GM21619 (cell line): Measurements from ENCODE around the gene HIRIP3.
"Not testable (repeated sequence)": the region's sequence is repeated elsewhere in the genome, so short reads cannot be mapped to it uniquely, and the experiment has no call there.

Experiments
- ATAC-seq: cut with Tn5 transposase; IDR thresholded peaks from one replicate; pipeline ENCODE4 v1.9.1; 2021; ENCODE audit not compliant: unreplicated experiment

Gene HIRIP3

GRCh38 chr16:29995324-29995910, at the start of gene HIRIP3:
HIRIP3 (minus strand) TSS chr16:29995617; CDS start chr16:29995605, 12 bp downstream.
- ATAC-seq = peak; percentile 46

DNA sequence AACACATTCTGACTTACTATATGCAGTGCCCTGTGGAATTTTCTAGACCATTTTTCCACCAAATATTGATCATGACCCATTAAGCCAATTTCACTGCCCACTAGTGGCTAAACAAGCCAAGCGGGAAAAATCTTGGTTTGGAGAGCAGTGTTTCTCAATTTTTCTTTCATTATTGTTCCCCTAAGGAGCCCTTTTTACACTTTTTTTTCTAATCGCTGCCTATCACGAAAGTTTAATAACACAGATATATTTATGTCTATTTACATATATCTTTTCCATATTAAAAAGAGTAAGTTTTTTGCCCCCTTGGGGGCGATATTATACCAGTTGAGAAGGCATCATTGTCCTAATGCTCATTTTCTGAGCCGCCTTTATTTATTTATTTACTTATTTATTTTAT, 46.4 kb upstream of the HIRIP3 start:
- ATAC-seq = no peak

GRCh38 chr16:30040690-30041089, 45.3 kb upstream of the HIRIP3 start:
- not testable (repeated sequence) for ATAC-seq

DNA sequence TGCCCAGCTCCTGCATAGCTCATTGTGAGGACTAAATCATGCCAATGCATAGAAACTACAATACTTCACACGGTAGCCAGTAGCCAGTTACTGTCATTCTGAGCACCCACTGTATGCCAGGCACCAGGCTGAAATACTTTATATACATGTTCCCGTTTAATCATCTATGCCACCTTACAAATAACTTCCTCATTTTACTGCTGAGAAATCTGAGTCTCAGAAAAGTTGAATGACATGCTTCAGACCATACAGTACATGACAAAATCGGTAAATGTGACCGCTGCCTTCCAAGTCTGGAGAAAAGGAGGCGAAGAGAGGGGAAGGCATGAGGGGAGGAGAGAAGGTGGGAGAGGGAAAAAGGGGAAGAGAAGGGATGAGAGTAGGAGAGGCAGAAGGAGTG, 44.8 kb upstream of the HIRIP3 start:
- no peak for ATAC-seq

DNA sequence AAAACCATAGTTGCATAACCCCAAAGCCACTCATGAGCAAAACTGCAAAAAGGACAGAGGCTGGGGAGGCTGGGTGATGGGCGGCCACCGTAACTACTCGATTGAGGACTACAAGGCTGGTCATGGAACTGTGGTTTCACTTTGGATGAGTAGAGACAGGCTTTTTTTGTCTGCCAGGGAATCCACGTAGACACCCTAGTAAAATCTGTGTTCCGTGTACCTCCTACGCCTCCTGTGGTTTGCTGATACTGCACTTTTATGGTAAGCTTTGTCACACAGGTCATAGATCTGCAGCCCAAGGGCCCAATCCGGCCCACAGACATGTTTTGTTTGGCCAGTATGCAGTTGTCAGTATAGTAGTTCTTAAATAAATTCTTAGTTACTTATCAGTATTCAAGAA, 37.9 kb upstream of the HIRIP3 start:
- ATAC-seq = no peak

DNA sequence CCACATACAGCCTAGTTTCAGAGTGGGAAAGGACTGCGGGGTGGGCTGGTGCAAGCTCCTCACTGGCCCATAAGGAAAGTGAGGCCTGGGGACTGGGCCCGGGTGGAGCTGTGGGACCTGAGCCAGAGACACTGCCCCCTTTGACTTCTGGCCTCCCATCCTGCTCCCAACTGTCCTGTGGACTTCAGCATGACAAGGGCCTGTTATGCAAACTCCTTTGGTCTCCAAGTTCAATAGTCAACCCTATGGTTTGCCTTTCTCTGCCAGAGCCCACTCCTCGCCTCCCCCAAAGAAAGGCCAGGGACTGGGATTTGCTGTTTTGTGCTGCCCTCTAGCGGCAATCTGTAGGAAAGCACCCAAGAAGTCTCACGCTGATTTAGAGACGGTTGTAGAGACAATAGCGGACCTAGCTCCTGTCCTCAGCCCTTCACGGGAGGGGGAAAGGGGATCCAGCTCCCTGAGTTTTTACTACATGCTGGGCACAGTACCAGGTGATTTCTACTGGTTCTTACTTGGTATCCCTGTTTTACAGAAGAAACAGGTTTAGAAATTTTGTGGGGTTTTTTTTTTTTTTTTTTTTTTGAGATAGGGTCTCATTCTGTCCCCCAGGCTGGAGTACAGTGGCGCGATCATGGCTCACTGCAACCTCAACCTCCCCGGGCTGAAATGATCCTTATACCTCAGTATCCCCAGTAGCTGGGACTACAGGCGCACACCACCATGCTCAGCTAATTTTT, 36.8 kb upstream of the HIRIP3 start:
- ATAC-seq = no peak

DNA sequence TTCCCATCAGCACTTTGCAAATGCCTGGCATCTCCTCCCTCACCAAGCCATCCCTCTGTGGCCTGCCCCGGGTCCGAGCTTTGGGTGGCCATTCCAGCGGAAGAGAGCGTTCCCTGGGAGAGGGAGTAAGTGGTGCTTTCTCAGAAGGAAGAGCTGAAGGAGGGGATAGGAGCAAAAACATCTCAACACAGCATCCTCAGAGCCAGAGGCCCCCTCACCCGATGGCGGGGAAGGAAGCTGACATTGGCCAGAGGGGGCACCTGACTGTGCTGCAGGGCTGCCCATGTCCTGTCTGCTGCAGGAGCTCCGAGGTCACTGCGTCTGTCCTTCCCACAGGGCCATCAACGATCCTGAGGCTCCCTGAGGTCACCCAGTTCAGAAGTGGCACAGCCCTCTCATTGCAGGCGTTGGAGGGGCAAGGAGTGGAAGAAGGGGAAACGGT, 36.1 kb upstream of the HIRIP3 start:
- ATAC-seq = no peak

- ATAC-seq = no peak
These were observed 35.5 kb upstream of the HIRIP3 start, which contains the start of gene TLCD3B for GRCh38 chr16:30030841-30031413. TLCD3B (minus strand) TSS chr16:30031271; CDS start chr16:30030527, 744 bp downstream.

DNA sequence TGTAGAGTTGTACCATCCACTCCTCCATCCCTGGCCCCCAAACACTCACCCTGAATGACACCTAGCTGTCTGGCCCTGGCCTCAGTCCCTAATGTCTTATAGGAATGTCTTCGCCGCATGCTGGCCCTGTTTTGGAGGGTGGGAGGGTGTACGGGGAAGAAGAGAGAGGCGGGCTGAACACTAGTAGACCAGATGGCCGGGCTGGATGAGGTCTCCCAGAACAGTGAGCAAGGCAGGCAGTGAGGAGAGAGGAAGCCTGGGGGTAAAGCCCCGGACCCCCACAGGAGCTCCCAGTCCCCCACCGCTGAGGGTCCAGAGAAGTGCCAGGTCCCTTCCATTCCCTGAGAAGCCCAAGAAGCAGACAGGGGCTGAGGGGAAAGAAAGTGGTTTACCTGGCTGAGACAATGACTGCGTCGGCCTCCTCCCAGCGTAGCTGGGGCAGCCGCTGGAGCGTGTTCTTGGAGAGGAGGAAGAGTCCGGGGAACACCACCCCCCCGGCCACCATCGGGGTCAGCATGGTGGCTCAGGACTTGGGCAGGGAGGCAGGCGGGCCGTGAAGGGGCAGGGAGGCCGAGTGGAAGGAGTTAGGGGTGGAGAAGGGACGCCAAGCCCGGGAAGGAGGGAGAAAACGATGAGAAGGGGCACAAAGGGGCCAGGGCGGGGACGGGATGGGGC, 34.7 kb upstream of the HIRIP3 start:
- ATAC-seq = no peak

DNA sequence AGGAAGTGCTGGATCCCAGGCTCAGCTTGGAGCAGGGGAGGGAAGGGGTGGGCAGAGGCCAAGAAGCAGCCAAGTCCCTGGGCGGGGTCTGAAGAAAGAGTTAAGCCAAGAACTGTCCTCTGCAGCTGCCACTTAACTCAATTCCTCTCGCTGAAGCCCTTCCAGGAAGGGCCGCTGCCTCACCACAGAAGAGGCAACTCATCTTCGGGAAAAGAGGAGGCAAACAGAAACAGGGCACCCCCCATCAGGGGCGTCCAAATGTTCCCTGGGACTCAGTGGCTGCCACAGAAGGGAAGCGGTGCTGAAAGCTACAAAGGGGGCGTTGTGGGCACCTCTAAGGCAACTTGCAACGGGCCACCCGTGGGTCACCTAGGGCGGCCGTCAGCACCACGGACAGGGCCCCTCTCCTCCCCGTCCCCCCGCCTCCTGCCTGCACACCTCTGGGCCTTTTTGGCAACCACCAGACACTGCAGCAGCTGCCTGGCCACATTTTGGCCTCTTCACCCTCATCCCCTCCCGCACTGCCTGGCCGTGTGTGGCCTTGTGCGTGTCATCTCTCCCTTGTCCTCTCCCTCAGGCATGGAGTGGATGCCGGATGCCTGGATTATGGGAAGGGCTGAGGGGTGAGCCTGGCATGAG, 33.1 kb upstream of the HIRIP3 start:
- no peak for ATAC-seq

DNA sequence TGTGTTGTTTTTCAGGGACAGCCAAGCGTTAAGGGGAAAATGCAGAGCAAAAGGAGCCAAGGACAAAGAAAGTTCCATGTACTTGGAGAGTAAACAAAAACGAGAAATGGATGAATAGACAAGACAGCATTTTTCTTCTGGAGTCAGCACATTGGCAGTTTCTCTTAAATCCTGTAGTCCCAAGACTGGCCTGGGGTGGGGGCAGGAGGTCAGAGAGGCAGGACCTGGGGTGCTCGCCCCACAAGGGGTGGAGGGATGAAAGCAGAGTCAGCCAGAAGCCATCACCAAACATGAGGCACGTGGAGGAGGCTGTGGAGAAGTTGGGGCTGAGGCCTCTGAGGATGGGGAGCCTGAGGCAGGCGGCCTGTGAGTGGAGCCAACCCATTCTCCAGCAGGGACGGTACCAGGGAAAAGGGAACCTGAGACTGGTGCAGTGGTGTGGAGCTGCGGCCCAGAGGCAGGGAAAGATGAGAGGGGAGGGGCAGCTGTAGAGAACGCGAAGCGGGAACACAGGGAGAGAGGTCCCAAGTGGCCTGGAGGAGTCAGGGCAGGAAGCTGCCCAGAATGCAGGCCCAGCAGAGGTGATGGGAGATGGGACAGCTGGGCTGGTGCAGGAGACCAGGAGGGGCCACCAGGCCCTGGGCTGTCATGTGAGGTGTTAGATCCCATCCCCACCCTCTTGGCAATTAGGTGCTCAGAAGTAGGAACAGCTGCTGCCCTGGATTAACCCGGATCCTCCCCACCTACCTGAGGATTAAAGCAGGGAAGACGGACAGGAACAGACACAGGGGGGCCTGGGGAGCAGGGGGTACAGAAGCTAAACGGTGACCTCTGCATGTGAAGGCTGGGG, 32.4 kb upstream of the HIRIP3 start:
- no peak for ATAC-seq

DNA sequence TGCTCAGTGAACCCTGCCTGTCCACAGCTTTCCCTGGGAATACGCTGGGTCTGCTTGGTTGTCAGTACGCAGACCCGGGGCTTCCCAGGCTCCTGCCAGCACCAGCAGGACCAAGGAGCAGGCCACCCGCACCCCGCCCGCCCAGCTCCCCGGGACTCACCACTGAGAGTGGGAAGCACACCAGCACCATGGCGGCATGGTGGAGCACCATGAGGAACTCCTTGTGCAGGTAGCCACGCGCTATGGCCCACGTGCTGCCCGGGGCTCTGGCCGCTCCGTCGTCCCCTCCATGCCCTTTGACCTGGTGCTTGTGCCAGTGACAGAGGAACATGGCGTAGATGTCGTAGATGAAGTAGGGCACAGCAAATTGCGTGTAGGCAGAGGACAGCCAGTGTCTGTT, 31.0 kb upstream of the HIRIP3 start:
- no peak for ATAC-seq

DNA sequence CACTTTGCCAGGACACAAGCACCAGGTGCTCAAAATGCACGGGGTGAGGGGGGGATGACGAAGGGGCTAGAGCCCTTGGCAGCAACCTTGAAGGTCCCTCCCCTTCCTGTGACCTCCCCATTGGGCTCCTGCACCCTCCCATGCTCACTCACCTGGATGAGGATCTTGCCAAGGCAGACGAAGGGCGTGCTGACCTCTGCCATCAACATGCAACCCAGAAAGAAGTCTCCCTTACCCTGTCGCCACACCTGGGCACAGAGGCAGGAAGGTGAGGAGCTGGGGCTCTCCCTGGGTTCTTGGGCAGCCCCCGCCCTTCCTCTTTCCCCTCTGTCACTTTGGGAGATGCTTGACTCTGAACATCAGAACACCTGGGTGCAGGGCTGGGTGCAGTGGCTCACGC, 30.2 kb upstream of the HIRIP3 start:
- no peak for ATAC-seq

- ATAC-seq = no peak
These were observed 29.7 kb upstream of the HIRIP3 start for GRCh38 chr16:30025156-30025555.

DNA sequence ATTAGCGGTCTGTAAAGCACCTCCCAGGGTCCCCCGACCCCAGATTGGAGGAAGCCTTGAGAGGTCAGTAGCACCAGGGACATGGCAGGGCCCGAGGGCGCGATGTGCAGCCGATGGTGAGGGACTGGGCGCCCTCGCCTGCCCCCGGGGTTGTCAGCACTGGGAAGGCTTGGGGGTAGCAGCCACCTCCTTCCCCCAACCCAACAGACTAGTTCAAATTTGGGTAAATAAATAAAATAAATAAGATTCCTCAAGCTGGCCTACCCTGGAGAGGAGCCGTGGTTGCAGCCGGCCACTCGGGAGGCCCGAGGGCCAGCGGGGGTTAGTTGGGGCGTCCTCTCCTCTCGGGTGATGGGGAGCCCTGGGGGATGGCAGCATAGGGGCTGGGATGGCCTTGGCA, 29.0 kb upstream of the HIRIP3 start:
- ATAC-seq = no peak

DNA sequence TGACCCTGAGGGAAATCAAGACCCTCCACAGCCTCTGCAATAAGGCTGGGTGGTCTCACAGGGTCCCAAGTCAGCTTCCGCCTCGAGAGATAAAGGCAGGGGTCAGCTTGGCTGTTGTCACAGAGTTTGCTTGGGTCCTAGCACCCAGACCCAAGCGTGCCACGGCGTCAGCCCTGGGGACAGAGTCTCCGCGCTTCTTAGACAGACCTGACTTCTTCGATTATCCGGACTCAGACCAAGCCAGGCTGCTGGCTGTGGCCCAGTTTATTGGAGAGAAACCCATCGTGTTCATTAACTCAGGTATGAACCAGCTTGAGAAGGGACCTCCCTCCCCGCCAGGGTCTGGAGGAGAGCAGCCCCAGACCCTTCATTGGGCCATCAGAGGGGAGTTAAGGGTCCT, 28.2 kb upstream of the HIRIP3 start:
- no peak for ATAC-seq

- ATAC-seq = no peak
These were observed 27.5 kb upstream of the HIRIP3 start, which contains the start of gene C16orf92 for GRCh38 chr16:30022887-30023286. C16orf92 (plus strand) TSS chr16:30023198; CDS start chr16:30023341, 143 bp downstream.

DNA sequence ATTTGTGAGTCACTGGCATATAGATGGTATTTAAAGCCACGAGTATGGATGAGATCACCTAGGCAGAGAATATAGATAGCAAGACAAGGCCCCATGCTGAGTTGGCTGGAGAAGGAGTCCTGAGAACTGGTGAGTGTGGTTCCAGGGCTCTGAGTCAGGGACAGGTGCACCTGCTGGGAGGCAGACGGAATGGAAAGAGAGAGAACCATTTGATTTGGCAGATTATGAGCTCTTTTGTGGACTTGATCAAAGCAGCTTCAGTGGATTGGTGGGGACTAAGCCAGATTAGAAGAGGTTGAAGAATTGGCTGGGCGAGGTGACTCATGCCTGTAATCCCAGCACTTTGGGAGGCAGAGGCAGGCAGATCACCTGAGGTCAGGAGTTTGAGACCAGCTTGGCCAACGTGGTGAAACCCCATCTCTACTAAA, 23.3 kb upstream of the HIRIP3 start:
- no peak for ATAC-seq

GRCh38 chr16:30017937-30018336, 22.5 kb upstream of the HIRIP3 start:
- not testable (repeated sequence) for ATAC-seq

DNA sequence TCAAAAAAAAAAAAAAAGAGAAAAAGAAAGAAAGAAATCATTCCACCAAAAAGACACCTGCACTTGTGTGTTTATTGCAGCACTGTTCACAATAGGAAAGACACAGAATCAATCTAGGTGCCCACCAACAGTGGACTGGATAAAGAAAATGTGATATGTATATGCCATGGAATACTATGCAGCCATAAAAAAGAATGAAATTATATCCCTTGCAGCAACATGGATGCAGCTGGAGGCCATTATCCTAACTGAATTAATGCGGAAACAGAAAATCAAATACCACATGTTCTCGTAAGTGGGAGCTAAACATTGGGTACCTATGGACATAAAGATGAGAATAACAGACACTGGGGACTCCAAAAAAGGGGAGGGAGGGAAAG, 21.9 kb upstream of the HIRIP3 start:
- ATAC-seq = no peak
